Measurements from ENCODE around the gene HELLS. TPM values are rescaled to one million over a fixed set of nuclear protein-coding genes. Genes with fewer than 3 reads are reported as not detected.

Gene HELLS
- total and polyA plus RNA-seq, 2 of the 4 experiments (the other 2 are of a cell fraction), result 15.9 to 29.8 TPM

- intact Hi-C loops (cut with micrococcal nuclease) (no loop called here), in situ Hi-C loops (cut with MboI; ENCODE audit: low sequenced_read_pairs) (no loop called here), dilution Hi-C loops (cut with HindIII; ENCODE audit: low sequenced_read_pairs, unreplicated experiment) (no loop called here)
- Histone ChIP-seq H3K27me3 (ENCODE audit: control insufficient read depth, insufficient read depth, low read length) (no peaks in the 10 kb centered on the region), H2BK120ac (ENCODE audit: low read depth, low read length) (no peak overlapping the region), H4K91ac (ENCODE audit: insufficient read depth, low read depth, low read length) (no peak overlapping the region), H4K5ac (ENCODE audit: low read depth, low read length) (no peak overlapping the region), H3K27ac (ENCODE audit: insufficient read depth, low read length) (no peak overlapping the region), H3K36me3 (ENCODE audit: control insufficient read depth, insufficient read depth, low read length) (no peaks in the 10 kb centered on the region), H2AFZ (replicated peaks; ENCODE audit: low read length, poor library complexity) (no peak overlapping the region), H3K4me1 (ENCODE audit: control insufficient read depth, insufficient read depth, low read length) (peaks cover 4% of the 10 kb centered on the region; the same call in 1 of the 2 replicates), H2AK9ac (replicated peaks; ENCODE audit: low read depth, low read length, poor library complexity) (no peak overlapping the region), H2BK15ac (ENCODE audit: low read depth, low read length) (no peak overlapping the region), H2AK5ac (ENCODE audit: low read depth, low read length) (no peak overlapping the region), H3K4ac (ENCODE audit: low read depth, low read length) (no peak overlapping the region), H3K23ac (ENCODE audit: low read depth, low read length) (no peak overlapping the region), H3K4me3 (ENCODE audit: insufficient read depth, low read depth, low read length) (no peak overlapping the region), H2BK5ac (ENCODE audit: low read depth, low read length, poor library complexity, severe bottlenecking) (no peak overlapping the region), H3K9ac (ENCODE audit: low read depth, low read length) (no peak overlapping the region), H3K9me1 (ENCODE audit: insufficient read depth, low read length) (no peaks in the 10 kb centered on the region), H3K4me2 (ENCODE audit: low read depth, low read length) (no peak overlapping the region), H3K79me1 (ENCODE audit: low read depth in 1 of 2, low read length in 2 of 2) (peaks cover 2 to 6% of the 10 kb centered on the region in 2 experiments; a peak in 3 of 4 replicates), H3K56ac (ENCODE audit: extremely low read depth, insufficient read depth, low read length) (no peak overlapping the region), H3K18ac (ENCODE audit: low read depth, low read length) (no peak overlapping the region), H4K8ac (ENCODE audit: low read depth in 2 of 2, low read length in 2 of 2) (no peak overlapping the region), H3K14ac (replicated peaks; ENCODE audit: low read depth, low read length) (no peak overlapping the region), H3K9me3 (ENCODE audit: control insufficient read depth, insufficient read depth, low read length) (no peaks in the 10 kb centered on the region), H2BK20ac (ENCODE audit: low read depth, low read length) (no peak overlapping the region), H4K20me1 (ENCODE audit: insufficient read depth, low read length) (no peaks in the 10 kb centered on the region)
- ChIA-PET CTCF (no interaction called here), POLR2A (ENCODE audit: unreplicated experiment) (no interaction called here)
- ATAC-seq (ENCODE audit: low read depth), result peak; percentile 44
- peak; percentile 12 for DNase-seq
- WGBS, 2 experiments (ENCODE audit: extremely low coverage in 2 of 2, insufficient read length in 1 of 2), result 92% methylated on average over 2 of the region's 4 CpGs; no CpG with 5 or more reads in 1 of the 2 experiments
- BruUV-seq (replicated peaks), result no TSS peak
- TF ChIP-seq CTCF (conservative IDR thresholded peaks at IDR 0.05; ENCODE audit: low read depth, low read length), result no peak
- no peak for TF ChIP-seq CEBPB (IDR thresholded peaks at IDR 0.05; ENCODE audit: low read depth, low read length)
- no peak for TF ChIP-seq ELK1 (IDR thresholded peaks at IDR 0.05; ENCODE audit: borderline replicate concordance, low read depth, low read length)
- TF ChIP-seq USF2 (IDR thresholded peaks at IDR 0.05; ENCODE audit: low read depth, low read length), result no peak
- no peak for TF ChIP-seq RFX5 (IDR thresholded peaks at IDR 0.05; ENCODE audit: low read depth, low read length)
- no peak for TF ChIP-seq NFE2L2 (IDR thresholded peaks at IDR 0.05; ENCODE audit: low read depth, low read length)
- no peak for TF ChIP-seq MAFK (IDR thresholded peaks at IDR 0.05; ENCODE audit: low read depth, low read length)
- TF ChIP-seq FOS (IDR thresholded peaks at IDR 0.05; ENCODE audit: low read depth, low read length), result no peak
- no peak for TF ChIP-seq RCOR1 (IDR thresholded peaks at IDR 0.05; ENCODE audit: insufficient replicate concordance, low read length)
- TF ChIP-seq BHLHE40 (IDR thresholded peaks at IDR 0.05; ENCODE audit: low read depth, low read length), result no peak
Observed at GRCh38 chr10:94496010-94496409, 49.6 kb upstream of the HELLS start.

Data from IMR-90 (cell line).